Activated naive CD4-positive, alpha-beta T cell treated with anti-CD3 and anti-CD28 coated beads, Interleukin-2, amount 50 U/mL, for 24 hours (primary cell): ENCODE measurements around the gene VGF.
A peak's percentile ranks its signal among the peaks of the same experiment; 100 is the strongest.

Source experiments
- H3K27ac Mint-ChIP-seq: one replicate; pipeline ENCODE4 v1.8.0; 2021; ENCODE audit warnings: mild to moderate bottlenecking, mixed read lengths
- H3K27me3 Mint-ChIP-seq: one replicate; pipeline ENCODE4 v1.8.0; 2021; ENCODE audit warnings: mixed read lengths
- H3K36me3 Mint-ChIP-seq: one replicate; pipeline ENCODE4 v1.8.0; 2021; ENCODE audit warnings: mixed read lengths
- H3K4me1 Mint-ChIP-seq: one replicate; pipeline ENCODE4 v1.8.0; 2021; ENCODE audit warnings: mixed read lengths
- H3K4me3 Mint-ChIP-seq: one replicate; pipeline ENCODE4 v1.8.0; 2021; ENCODE audit warnings: mild to moderate bottlenecking, mixed read lengths
- H3K9me3 Mint-ChIP-seq: one replicate; pipeline ENCODE4 v1.8.0; 2021; ENCODE audit warnings: mixed read lengths

The VGF gene

GRCh38 chr7:101172005-101172853, 6.9 kb upstream of the VGF start:
- Mint-ChIP-seq H3K4me3 (peak overlapping the region; percentile 64), H3K36me3 (peaks cover 2% of the 10 kb centered on the region), H3K27me3 (peaks cover 64% of the 10 kb centered on the region), H3K9me3 (no peaks in the 10 kb centered on the region), H3K27ac (peak overlapping the region; percentile 23), H3K4me1 (peaks cover 65% of the 10 kb centered on the region)

- Mint-ChIP-seq H3K4me3 (peak overlapping the region; percentile 64), H3K36me3 (peaks cover 2% of the 10 kb centered on the region), H3K27me3 (peaks cover 60% of the 10 kb centered on the region), H3K4me1 (peaks cover 71% of the 10 kb centered on the region), H3K9me3 (no peaks in the 10 kb centered on the region), H3K27ac (no peak overlapping the region)
These were observed 6.1 kb upstream of the VGF start for GRCh38 chr7:101171442-101171837.

- H3K27me3 Mint-ChIP-seq: peaks cover 60% of the 10 kb centered on the region
These were observed 5.5 kb upstream of the VGF start for GRCh38 chr7:101170617-101171441.

GRCh38 chr7:101169838-101170551, 4.6 kb upstream of the VGF start:
- Mint-ChIP-seq H3K27ac (no peak overlapping the region), H3K9me3 (no peaks in the 10 kb centered on the region), H3K36me3 (peaks cover 2% of the 10 kb centered on the region), H3K27me3 (peaks cover 58% of the 10 kb centered on the region), H3K4me1 (peaks cover 80% of the 10 kb centered on the region), H3K4me3 (peak overlapping the region; percentile 7)

More at GRCh38 chr7:101170617-101171441, 5.5 kb upstream of the VGF start:
- H3K4me3 Mint-ChIP-seq: peak overlapping the region; percentile 64
- no peaks in the 10 kb centered on the region for H3K9me3 Mint-ChIP-seq
- H3K36me3 Mint-ChIP-seq: peaks cover 2% of the 10 kb centered on the region
- H3K4me1 Mint-ChIP-seq: peaks cover 77% of the 10 kb centered on the region
- peak overlapping the region; percentile 47 for H3K27ac Mint-ChIP-seq

GRCh38 chr7:101169110-101169837, 3.9 kb upstream of the VGF start:
- peak overlapping the region; percentile 7 for H3K4me3 Mint-ChIP-seq
- peaks cover 80% of the 10 kb centered on the region for H3K4me1 Mint-ChIP-seq
- no peaks in the 10 kb centered on the region for H3K9me3 Mint-ChIP-seq
- no peak overlapping the region for H3K27ac Mint-ChIP-seq
- H3K36me3 Mint-ChIP-seq: peaks cover 2% of the 10 kb centered on the region
- H3K27me3 Mint-ChIP-seq: peaks cover 55% of the 10 kb centered on the region

- no peaks in the 10 kb centered on the region for H3K36me3 Mint-ChIP-seq
These were observed 3.2 kb upstream of the VGF start for GRCh38 chr7:101168412-101169049.

GRCh38 chr7:101167645-101168411, 2.5 kb upstream of the VGF start:
- Mint-ChIP-seq H3K27me3 (peaks cover 48% of the 10 kb centered on the region), H3K4me3 (peak overlapping the region; percentile 15), H3K4me1 (peaks cover 68% of the 10 kb centered on the region), H3K36me3 (no peaks in the 10 kb centered on the region), H3K9me3 (no peaks in the 10 kb centered on the region), H3K27ac (no peak overlapping the region)

More at GRCh38 chr7:101168412-101169049, 3.2 kb upstream of the VGF start:
- Mint-ChIP-seq H3K27me3 (peaks cover 50% of the 10 kb centered on the region), H3K4me1 (peaks cover 73% of the 10 kb centered on the region), H3K9me3 (no peaks in the 10 kb centered on the region), H3K4me3 (peak overlapping the region; percentile 15), H3K27ac (no peak overlapping the region)

GRCh38 chr7:101166909-101167644, 1.7 kb upstream of the VGF start:
- H3K27ac Mint-ChIP-seq: no peak overlapping the region
- H3K27me3 Mint-ChIP-seq: peaks cover 48% of the 10 kb centered on the region
- no peaks in the 10 kb centered on the region for H3K9me3 Mint-ChIP-seq
- no peaks in the 10 kb centered on the region for H3K36me3 Mint-ChIP-seq
- peak overlapping the region; percentile 36 for H3K4me3 Mint-ChIP-seq
- peaks cover 68% of the 10 kb centered on the region for H3K4me1 Mint-ChIP-seq

- Mint-ChIP-seq H3K4me3 (no peak overlapping the region), H3K27ac (no peak overlapping the region), H3K4me1 (peaks cover 64% of the 10 kb centered on the region), H3K27me3 (peaks cover 43% of the 10 kb centered on the region), H3K36me3 (no peaks in the 10 kb centered on the region), H3K9me3 (no peaks in the 10 kb centered on the region)
These were observed 1.2 kb upstream of the VGF start for GRCh38 chr7:101166648-101166908.

GRCh38 chr7:101165958-101166647, 734 bp upstream of the VGF start:
- Mint-ChIP-seq H3K27me3 (peaks cover 40% of the 10 kb centered on the region), H3K4me1 (peaks cover 59% of the 10 kb centered on the region), H3K36me3 (no peaks in the 10 kb centered on the region), H3K9me3 (no peaks in the 10 kb centered on the region), H3K27ac (no peak overlapping the region), H3K4me3 (peak overlapping the region; percentile 78)

- no peaks in the 10 kb centered on the region for H3K9me3 Mint-ChIP-seq
- no peak overlapping the region for H3K27ac Mint-ChIP-seq
- peak overlapping the region; percentile 44 for H3K4me3 Mint-ChIP-seq
- H3K36me3 Mint-ChIP-seq: no peaks in the 10 kb centered on the region
- H3K27me3 Mint-ChIP-seq: peaks cover 28% of the 10 kb centered on the region
- H3K4me1 Mint-ChIP-seq: peaks cover 42% of the 10 kb centered on the region
These were observed 1.1 kb downstream of the VGF start for GRCh38 chr7:101164071-101164840.

- Mint-ChIP-seq H3K27me3 (peaks cover 26% of the 10 kb centered on the region), H3K27ac (no peak overlapping the region), H3K4me3 (peak overlapping the region; percentile 76), H3K36me3 (no peaks in the 10 kb centered on the region), H3K4me1 (peaks cover 36% of the 10 kb centered on the region), H3K9me3 (no peaks in the 10 kb centered on the region)
These were observed 1.9 kb downstream of the VGF start for GRCh38 chr7:101163279-101164070.
